CD14-positive monocyte (primary cell): ENCODE results near the gene LINGO4. TPM values are rescaled to one million over a fixed set of nuclear protein-coding genes. Genes with fewer than 3 reads are reported as not detected.
A peak's percentile ranks its signal among the peaks of the same experiment; 100 is the strongest.

ENCODE experiments used
- DNase-seq, 3 donors: peaks; one replicate each; pipeline ENCODE4 v3.0.0-alpha.2; 2011 to 2022
- H2AFZ ChIP-seq: 2 replicates; pipeline ENCODE4 v1.6.0; 2012; ENCODE audit warnings: mild to moderate bottlenecking, low read depth, low read length, inconsistent platforms; ENCODE audit not compliant: insufficient read depth, poor library complexity, severe bottlenecking
- H3K27ac ChIP-seq, 2 donors: 1 replicate in 1 of 2; 2 replicates in 1 of 2; pipeline ENCODE4 v1.5.1; 2012 to 2013; ENCODE audit warnings: low read length in 2 of 2, control low read depth in 1 of 2, inconsistent platforms in 1 of 2, low read depth in 1 of 2, mild to moderate bottlenecking in 1 of 2
- H3K27me3 ChIP-seq, 2 donors: one replicate each; pipeline versions ENCODE4 v1.6.0 to v1.6.1; 2011 to 2013; ENCODE audit warnings: low read length in 2 of 2; ENCODE audit not compliant: control insufficient read depth in 2 of 2, insufficient read depth in 2 of 2
- H3K36me3 ChIP-seq, 2 donors: replicated peaks in 1 of 2; 1 replicate in 1 of 2; 2 replicates in 1 of 2; pipeline versions ENCODE4 v1.5.1 to v1.6.1; 2012 to 2013; ENCODE audit warnings: low read length in 2 of 2, control low read depth in 1 of 2, inconsistent platforms in 1 of 2, mild to moderate bottlenecking in 1 of 2; ENCODE audit not compliant: insufficient read depth in 2 of 2, control insufficient read depth in 1 of 2
- H3K4me1 ChIP-seq, 2 donors: 1 replicate in 1 of 2; 2 replicates in 1 of 2; pipeline versions ENCODE4 v1.5.1 to v1.6.1; 2012 to 2013; ENCODE audit warnings: low read length in 2 of 2, control low read depth in 1 of 2, inconsistent platforms in 1 of 2, mild to moderate bottlenecking in 1 of 2, moderate library complexity in 1 of 2; ENCODE audit not compliant: insufficient read depth in 2 of 2, control insufficient read depth in 1 of 2
- H3K4me2 ChIP-seq: replicated peaks from 2 replicates; pipeline ENCODE3; 2012; ENCODE audit warnings: low read length, moderate library complexity, mild to moderate bottlenecking; ENCODE audit not compliant: poor library complexity, severe bottlenecking; ENCODE audit errors: extremely low read depth
- H3K4me3 ChIP-seq, 3 experiments: fragments of 200-600 bp in 1 of 3; sonication (generic) in 1 of 3; replicated peaks in 1 of 3; 1 replicate in 2 of 3; 2 replicates in 1 of 3; pipeline ENCODE4 v1.5.1; 2011 to 2013; ENCODE audit warnings: low read length in 3 of 3, mild to moderate bottlenecking in 3 of 3, control low read depth in 2 of 3, low read depth in 2 of 3, inconsistent platforms in 1 of 3, moderate library complexity in 1 of 3
- H3K79me2 ChIP-seq: 2 replicates; pipeline ENCODE4 v1.6.0; 2012; ENCODE audit warnings: mild to moderate bottlenecking, control low read depth, inconsistent platforms, low read length, moderate library complexity; ENCODE audit not compliant: insufficient read depth
- H3K9ac ChIP-seq: 2 replicates; pipeline ENCODE4 v1.6.0; 2017; ENCODE audit warnings: low read length, mild to moderate bottlenecking; ENCODE audit not compliant: insufficient read depth, poor library complexity, severe bottlenecking
- H3K9me3 ChIP-seq, 2 donors: replicated peaks in 1 of 2; 1 replicate in 1 of 2; 2 replicates in 1 of 2; pipeline versions ENCODE4 v1.5.1 to v1.6.1; 2012 to 2013; ENCODE audit warnings: low read length in 2 of 2, control low read depth in 1 of 2; ENCODE audit not compliant: control insufficient read depth in 1 of 2, insufficient read depth in 1 of 2
- H4K20me1 ChIP-seq: 2 replicates; pipeline ENCODE4 v1.6.0; 2012; ENCODE audit warnings: mild to moderate bottlenecking, low read length, control low read depth, moderate library complexity; ENCODE audit not compliant: insufficient read depth
- H3K27ac Mint-ChIP-seq, 7 donors: one replicate each; pipeline ENCODE4 v1.8.0; 2020; ENCODE audit warnings: mild to moderate bottlenecking in 7 of 7, mixed read lengths in 7 of 7, moderate library complexity in 6 of 7, inconsistent platforms in 2 of 7
- H3K27me3 Mint-ChIP-seq, 3 donors: one replicate each; pipeline ENCODE4 v1.8.0; 2021 to 2022; ENCODE audit warnings: low read depth in 3 of 3, mild to moderate bottlenecking in 3 of 3, mixed read lengths in 3 of 3, moderate library complexity in 3 of 3, inconsistent platforms in 1 of 3
- H3K36me3 Mint-ChIP-seq, 2 donors: one replicate each; pipeline ENCODE4 v1.8.0; 2020; ENCODE audit warnings: mixed read lengths in 2 of 2, inconsistent platforms in 1 of 2, mild to moderate bottlenecking in 1 of 2
- H3K4me1 Mint-ChIP-seq: one replicate; pipeline ENCODE4 v1.8.0; 2020; ENCODE audit warnings: mild to moderate bottlenecking, mixed read lengths
- H3K4me3 Mint-ChIP-seq, 2 donors: one replicate each; pipeline ENCODE4 v1.8.0; 2020; ENCODE audit warnings: mild to moderate bottlenecking in 2 of 2, mixed read lengths in 2 of 2, moderate library complexity in 1 of 2
- H3K9me3 Mint-ChIP-seq, 7 donors: one replicate each; pipeline ENCODE4 v1.8.0; 2020 to 2022; ENCODE audit warnings: mixed read lengths in 7 of 7, mild to moderate bottlenecking in 6 of 7, moderate library complexity in 6 of 7, inconsistent platforms in 2 of 7
- WGBS: methylation state at CpG from one replicate; pipeline ENCODE4 v1.1.5; 2013; ENCODE audit warnings: missing lambda C conversion rate; ENCODE audit not compliant: insufficient coverage; 5-methylcytosine and 5-hydroxymethylcytosine counted together
- intact Hi-C, 2 donors: fragments of 100-400 bp; cut with micrococcal nuclease; formaldehyde crosslinking; loops; one replicate each; pipeline versions ENCODE4 v1.15.0 to v1.15.1; 2023
- polyA plus RNA-seq, 3 donors: library from polyadenylated mRNA; depleted of rRNA in 1 of 3; unstranded in 2 of 3; stranded (reverse) in 1 of 3; fragments of 300-500 nt in 2 of 3; fragments of >200 nt in 1 of 3; fragmentation: Illumina TruSeq in 2 of 3; gene quantifications; 1 replicate in 2 of 3; 2 replicates in 1 of 3; pipeline ENCODE4 v1.2.3, GENCODE V29; 2012 to 2021
- TF ChIP-seq, protein P1 (sequence below): fragments of 200-600 bp; IDR thresholded peaks from one replicate; pipeline ENCODE4 v1.8.0; 2022; ENCODE audit warnings: antibody characterized with exemption, mild to moderate bottlenecking

LINGO4 gene
- polyA plus RNA-seq, 3 donors, result not detected

DNA sequence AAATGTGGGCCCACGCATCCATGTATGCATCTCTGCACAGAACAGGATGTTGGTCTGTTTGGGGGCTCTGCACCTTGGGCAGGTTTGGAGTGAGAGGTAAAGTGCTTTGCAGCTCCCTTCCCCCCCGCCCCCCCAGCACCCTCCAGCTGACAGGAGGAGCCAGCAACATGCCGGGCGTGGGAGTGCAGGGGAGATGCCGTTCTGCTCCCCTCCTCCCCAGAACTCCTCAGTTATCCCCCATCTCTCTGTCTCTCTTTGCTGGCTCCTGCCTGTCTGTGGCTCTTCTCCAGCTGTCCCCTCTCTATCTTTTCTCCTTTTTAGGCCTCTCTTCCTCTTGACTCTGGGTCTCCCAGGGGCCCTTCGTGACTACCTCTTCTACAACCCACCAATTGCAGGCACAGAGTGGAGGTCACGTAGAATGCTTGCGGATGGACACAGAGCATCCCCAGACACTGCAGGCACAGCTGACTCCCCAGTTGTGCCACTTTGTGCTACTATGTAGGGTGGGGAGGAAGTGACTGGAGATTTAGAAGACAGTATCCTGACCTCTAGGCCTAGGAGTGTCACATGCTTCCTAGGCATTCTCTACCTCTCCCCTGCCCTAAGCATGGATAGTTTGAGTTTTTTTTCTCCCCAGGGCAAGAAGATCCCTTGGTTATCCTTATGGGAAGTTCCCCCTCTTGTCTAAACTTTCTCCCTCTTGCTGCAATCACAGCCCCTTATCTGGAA lies 28.1 kb upstream of the LINGO4 start:
- intact Hi-C loops, result no loop called here
- TF ChIP-seq, protein P1, sequence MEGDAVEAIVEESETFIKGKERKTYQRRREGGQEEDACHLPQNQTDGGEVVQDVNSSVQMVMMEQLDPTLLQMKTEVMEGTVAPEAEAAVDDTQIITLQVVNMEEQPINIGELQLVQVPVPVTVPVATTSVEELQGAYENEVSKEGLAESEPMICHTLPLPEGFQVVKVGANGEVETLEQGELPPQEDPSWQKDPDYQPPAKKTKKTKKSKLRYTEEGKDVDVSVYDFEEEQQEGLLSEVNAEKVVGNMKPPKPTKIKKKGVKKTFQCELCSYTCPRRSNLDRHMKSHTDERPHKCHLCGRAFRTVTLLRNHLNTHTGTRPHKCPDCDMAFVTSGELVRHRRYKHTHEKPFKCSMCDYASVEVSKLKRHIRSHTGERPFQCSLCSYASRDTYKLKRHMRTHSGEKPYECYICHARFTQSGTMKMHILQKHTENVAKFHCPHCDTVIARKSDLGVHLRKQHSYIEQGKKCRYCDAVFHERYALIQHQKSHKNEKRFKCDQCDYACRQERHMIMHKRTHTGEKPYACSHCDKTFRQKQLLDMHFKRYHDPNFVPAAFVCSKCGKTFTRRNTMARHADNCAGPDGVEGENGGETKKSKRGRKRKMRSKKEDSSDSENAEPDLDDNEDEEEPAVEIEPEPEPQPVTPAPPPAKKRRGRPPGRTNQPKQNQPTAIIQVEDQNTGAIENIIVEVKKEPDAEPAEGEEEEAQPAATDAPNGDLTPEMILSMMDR, result no peak
- Histone ChIP-seq H3K27ac (no peak overlapping the region), H4K20me1 (no peaks in the 10 kb centered on the region), H3K4me3 (peak overlapping the region in 1 of 3 experiments; percentile 13), H3K27me3 (peaks cover 13 to 15% of the 10 kb centered on the region in 2 donors), H3K9me3 (peaks cover 0 to 4% of the 10 kb centered on the region in 2 donors), H3K79me2 (no peaks in the 10 kb centered on the region), H3K9ac (no peak overlapping the region), H3K36me3 (no peaks in the 10 kb centered on the region), H3K4me2 (peak overlapping the region; percentile 28), H3K4me1 (peaks cover 69 to 100% of the 10 kb centered on the region in 2 donors), H2AFZ (peak overlapping the region; percentile 21)
- Mint-ChIP-seq H3K4me3 (peak overlapping the region in 1 of 2 donors; percentile 11), H3K27ac (no peak overlapping the region), H3K4me1 (peaks cover 91% of the 10 kb centered on the region), H3K27me3 (peaks cover 15 to 32% (median 22%) of the 10 kb centered on the region in 3 donors), H3K9me3 (peaks cover 0 to 9% (median 5%) of the 10 kb centered on the region in 7 donors), H3K36me3 (peaks cover 4 to 8% of the 10 kb centered on the region in 2 donors)
- WGBS, result 96% methylated on average over 4 of the region's 8 CpGs
- DNase-seq, result no peak

DNA sequence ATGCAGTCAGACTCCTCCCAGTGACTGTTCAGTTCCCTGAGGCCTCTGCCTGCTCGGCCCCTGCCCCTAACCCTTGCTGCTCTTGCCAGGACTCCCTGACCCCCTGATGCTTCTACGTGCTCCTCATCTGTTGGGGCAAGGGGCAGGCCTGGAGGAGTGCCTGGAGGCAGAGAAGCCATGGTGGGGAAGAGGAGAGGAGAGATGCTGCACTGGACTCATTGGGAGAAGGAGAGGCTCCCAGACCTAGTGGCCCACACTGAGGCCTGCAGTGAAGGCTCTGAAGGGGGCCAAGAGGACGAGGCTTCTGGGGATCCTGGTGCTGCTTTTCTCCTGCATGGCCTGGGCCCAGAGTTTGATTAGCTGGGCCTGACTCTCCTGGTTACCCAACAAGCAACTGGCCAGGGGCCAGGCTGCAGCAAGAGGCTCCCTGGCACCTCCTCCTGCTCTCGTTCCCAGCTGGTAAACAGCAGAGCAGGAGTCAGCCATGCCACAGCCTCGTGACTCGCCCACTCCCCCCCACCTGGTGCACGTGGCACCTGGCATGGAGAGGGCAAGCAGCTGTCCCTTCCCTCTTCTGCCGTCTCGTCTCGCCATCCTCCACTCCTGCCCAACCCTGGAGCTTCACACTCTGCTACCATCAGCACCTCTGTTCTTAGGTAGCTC lies 27.2 kb upstream of the LINGO4 start:
- no peak overlapping the region for H3K27ac Mint-ChIP-seq
- H3K9me3 ChIP-seq, result no peaks in the 10 kb centered on the region

More for the DNA sequence above, 27.2 kb upstream of the LINGO4 start:
- 50% methylated on average over 7 of the region's 10 CpGs for WGBS
- Mint-ChIP-seq H3K27me3 (peaks cover 10 to 26% (median 16%) of the 10 kb centered on the region in 3 donors), H3K9me3 (peaks cover 0 to 5% (median 2%) of the 10 kb centered on the region in 7 donors), H3K4me3 (no peak overlapping the region), H3K36me3 (peaks cover 1 to 6% of the 10 kb centered on the region in 2 donors), H3K4me1 (peaks cover 93% of the 10 kb centered on the region)
- no peaks in the 10 kb centered on the region for H3K79me2 ChIP-seq
- H3K27ac ChIP-seq, result no peak overlapping the region
- TF ChIP-seq, protein P1, result no peak
- DNase-seq, result no peak
- peaks cover 8 to 9% of the 10 kb centered on the region in 2 donors for H3K27me3 ChIP-seq
- no peak overlapping the region for H3K4me2 ChIP-seq
- peaks cover 69 to 100% of the 10 kb centered on the region in 2 donors for H3K4me1 ChIP-seq
- peak overlapping the region; percentile 15 for H3K9ac ChIP-seq
- no peak overlapping the region for H3K4me3 ChIP-seq
- H2AFZ ChIP-seq, result peak overlapping the region; percentile 41
- no peaks in the 10 kb centered on the region for H4K20me1 ChIP-seq
- intact Hi-C loops, result no loop called here
- H3K36me3 ChIP-seq, result no peaks in the 10 kb centered on the region
